ENCODE results near the gene OR2L3. TPM values are rescaled to one million over a fixed set of nuclear protein-coding genes. Genes with fewer than 3 reads are reported as not detected.

Gene OR2L3
- total and polyA plus RNA-seq, 10 of the 15 experiments (the other 5 are each of a cell fraction or from before 2014, with no cell fraction given): not detected

GRCh38 chr1:248000169-248000568 lies 46.5 kb upstream of the OR2L3 start:
- no TSS peak for BruUV-seq (replicated peaks)
- H2AFZ ChIP-seq (ENCODE audit: control insufficient read depth, low read depth, low read length): no peak overlapping the region
- H3K27ac ChIP-seq (ENCODE audit: control insufficient read depth, insufficient read depth): no peak overlapping the region
- H3K27me3 ChIP-seq (replicated peaks in 1 of 2; ENCODE audit: control insufficient read depth in 2 of 2, insufficient read depth in 2 of 2, low read length in 1 of 2): no peaks in the 10 kb centered on the region
- no peak overlapping the region for H3K4me2 ChIP-seq (ENCODE audit: control insufficient read depth, insufficient read depth)
- in situ Hi-C loops (cut with MboI) (no loop called here), intact Hi-C loops (cut with micrococcal nuclease; ENCODE audit: unreplicated experiment) (no loop called here)
- H3K9ac ChIP-seq (ENCODE audit: control insufficient read depth, insufficient read depth, low read length): no peak overlapping the region
- H3K4me3 ChIP-seq: no peak overlapping the region
- no peaks in the 10 kb centered on the region for H3K9me3 ChIP-seq (replicated peaks; ENCODE audit: control insufficient read depth, insufficient read depth, low read length)
- TF ChIP-seq CHD4 (IDR thresholded peaks at IDR 0.05) (no peak), RAD21 (IDR thresholded peaks at IDR 0.05; ENCODE audit: insufficient read depth, low read depth, low read length) (no peak), BMI1 (IDR thresholded peaks at IDR 0.05; ENCODE audit: borderline replicate concordance) (no peak), ELK1 (IDR thresholded peaks at IDR 0.05; ENCODE audit: low read depth, low read length) (no peak), GATAD2B (conservative IDR thresholded peaks at IDR 0.05; ENCODE audit: low read depth) (no peak), EGR1 (IDR thresholded peaks at IDR 0.05; ENCODE audit: borderline replicate concordance in 1 of 2, low read depth in 2 of 2, low read length in 2 of 2) (no peak), KLF5 (IDR thresholded peaks at IDR 0.05; ENCODE audit: partially characterized antibody) (no peak), SRF (IDR thresholded peaks at IDR 0.05; ENCODE audit: low read depth in 2 of 2, low read length in 2 of 2) (no peak), PML (IDR thresholded peaks at IDR 0.05; ENCODE audit: low read length) (no peak), BACH1 (IDR thresholded peaks at IDR 0.05; ENCODE audit: borderline replicate concordance) (no peak), E2F8 (IDR thresholded peaks at IDR 0.05; ENCODE audit: low read depth, partially characterized antibody) (no peak), CBFB (IDR thresholded peaks at IDR 0.05; ENCODE audit: low read depth) (no peak)
- RAD21 ChIA-PET (ENCODE audit: unreplicated experiment): no interaction called here
- FAIRE-seq: no peak
- POLR2A ChIA-PET: no interaction called here
- H3K36me3 ChIP-seq (ENCODE audit: control insufficient read depth in 2 of 2, insufficient read depth in 2 of 2, low read length in 1 of 2): no peaks in the 10 kb centered on the region
- CTCF ChIA-PET: no interaction called here
- no peaks in the 10 kb centered on the region for H3K4me1 ChIP-seq (ENCODE audit: control insufficient read depth, insufficient read depth, low read length)
- 27% methylated on average over 1 of the region's 1 CpG for WGBS (ENCODE audit: insufficient coverage, insufficient replicate concordance, low lambda C conversion rate, missing lambda C conversion rate)
- H4K20me1 ChIP-seq (ENCODE audit: control insufficient read depth, insufficient read depth): no peaks in the 10 kb centered on the region
- ATAC-seq: no peak
- H3K79me2 ChIP-seq (ENCODE audit: control insufficient read depth, insufficient read depth, low read length): no peaks in the 10 kb centered on the region
- SMC1A ChIA-PET (ENCODE audit: uncharacterized antibody, unreplicated experiment): no interaction called here
- no peak for DNase-seq (ENCODE audit: low read depth, low spot score)

All from GM12878 (cell line).